ENCODE data around the gene HYAL2.

Gene HYAL2

GRCh38 chr3:50350527-50351322 is 28.2 kb upstream of the HYAL2 start, which contains the start of the genes CYB561D2 and NPRL2:
TSS of gene CYB561D2 (plus strand) at chr3:50350862. CDS start at chr3:50351434, 572 bp downstream.
TSS of gene NPRL2 (minus strand) at chr3:50350775. CDS start at chr3:50350652, 123 bp downstream.
- peak within 1 kb of the TSS; percentile 99 for H3K4me3 ChIP-seq (ENCODE audit: low read depth, low read length)
- TF ChIP-seq CTCF (IDR thresholded peaks at IDR 0.05; ENCODE audit: borderline replicate concordance, insufficient read depth, low read depth, low read length) = no peak

GRCh38 chr3:50350213-50350526 is 27.6 kb upstream of the HYAL2 start:
- TF ChIP-seq CTCF (IDR thresholded peaks at IDR 0.05; ENCODE audit: borderline replicate concordance, insufficient read depth, low read depth, low read length) = no peak
- H3K4me3 ChIP-seq (ENCODE audit: low read depth, low read length) = peak overlapping the region; percentile 99

DNA sequence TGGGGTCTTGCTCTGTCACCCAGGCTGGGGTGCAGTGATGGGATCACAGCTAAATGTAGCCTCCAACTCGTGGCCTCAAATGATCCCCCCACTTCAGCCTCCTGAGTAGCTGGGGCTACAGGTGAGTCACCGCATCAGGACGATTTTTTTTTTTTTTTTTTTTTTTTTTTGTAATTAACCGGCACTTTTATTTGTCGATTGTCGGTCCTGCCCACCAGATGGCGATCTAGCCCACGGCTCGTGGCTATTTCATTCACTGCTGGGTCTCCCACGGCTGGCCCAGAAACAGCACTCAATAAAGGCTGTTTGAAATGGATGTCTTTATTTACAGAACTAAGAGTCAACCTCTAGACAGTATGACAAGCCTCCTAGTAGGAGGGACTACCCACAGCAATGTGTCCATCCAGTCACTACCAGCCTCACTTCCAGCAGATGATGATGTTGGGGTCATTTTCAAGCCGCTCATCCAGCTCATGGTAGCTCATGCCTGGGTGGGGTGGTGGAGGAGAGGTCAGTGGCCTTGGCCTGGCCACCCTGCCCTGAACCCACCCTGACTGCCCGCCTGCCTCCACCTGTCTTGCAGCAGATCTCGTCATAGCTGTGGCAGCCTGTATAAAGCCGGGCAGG is 24.8 kb upstream of the HYAL2 start:
- TF ChIP-seq CTCF (IDR thresholded peaks at IDR 0.05; ENCODE audit: borderline replicate concordance, insufficient read depth, low read depth, low read length) = peak; percentile 50; the same call in 1 of the 2 replicates

GRCh38 chr3:50345586-50346234 is 23.2 kb upstream of the HYAL2 start, which contains the start of gene ZMYND10:
TSS of gene ZMYND10 (minus strand) at chr3:50345732. CDS start at chr3:50345579, 153 bp downstream.
- H3K4me3 ChIP-seq (ENCODE audit: low read depth, low read length) = peak within 1 kb of the TSS; percentile 27
- TF ChIP-seq CTCF (IDR thresholded peaks at IDR 0.05; ENCODE audit: borderline replicate concordance, insufficient read depth, low read depth, low read length) = 0 out of 2 replicates have a peak, but pooled peaks have one; percentile 3

More for the DNA sequence above, 24.8 kb upstream of the HYAL2 start:
- no peak overlapping the region for H3K4me3 ChIP-seq (ENCODE audit: low read depth, low read length)

DNA sequence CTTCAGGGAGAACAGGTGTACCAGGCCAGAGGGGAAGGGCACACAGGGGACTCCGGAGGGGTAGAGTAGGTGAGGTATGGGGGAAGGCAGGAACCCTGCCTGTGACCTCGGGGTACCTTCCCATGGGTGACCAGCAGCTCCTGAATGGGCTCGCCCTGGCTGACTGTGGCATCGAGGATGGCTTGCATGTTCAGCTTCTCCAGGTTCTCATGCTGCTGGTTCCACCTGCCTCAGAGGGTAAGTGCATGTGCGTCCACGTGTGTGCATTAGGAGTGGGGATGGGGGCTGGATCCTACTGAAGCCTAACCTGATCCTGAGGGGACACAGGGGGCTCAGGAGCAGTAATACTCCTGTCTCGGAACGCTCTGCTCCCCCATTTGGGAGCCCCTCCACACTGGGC is 22.5 kb upstream of the HYAL2 start:
- no peak overlapping the region for H3K4me3 ChIP-seq (ENCODE audit: low read depth, low read length)
- no peak for TF ChIP-seq CTCF (IDR thresholded peaks at IDR 0.05; ENCODE audit: borderline replicate concordance, insufficient read depth, low read depth, low read length)

DNA sequence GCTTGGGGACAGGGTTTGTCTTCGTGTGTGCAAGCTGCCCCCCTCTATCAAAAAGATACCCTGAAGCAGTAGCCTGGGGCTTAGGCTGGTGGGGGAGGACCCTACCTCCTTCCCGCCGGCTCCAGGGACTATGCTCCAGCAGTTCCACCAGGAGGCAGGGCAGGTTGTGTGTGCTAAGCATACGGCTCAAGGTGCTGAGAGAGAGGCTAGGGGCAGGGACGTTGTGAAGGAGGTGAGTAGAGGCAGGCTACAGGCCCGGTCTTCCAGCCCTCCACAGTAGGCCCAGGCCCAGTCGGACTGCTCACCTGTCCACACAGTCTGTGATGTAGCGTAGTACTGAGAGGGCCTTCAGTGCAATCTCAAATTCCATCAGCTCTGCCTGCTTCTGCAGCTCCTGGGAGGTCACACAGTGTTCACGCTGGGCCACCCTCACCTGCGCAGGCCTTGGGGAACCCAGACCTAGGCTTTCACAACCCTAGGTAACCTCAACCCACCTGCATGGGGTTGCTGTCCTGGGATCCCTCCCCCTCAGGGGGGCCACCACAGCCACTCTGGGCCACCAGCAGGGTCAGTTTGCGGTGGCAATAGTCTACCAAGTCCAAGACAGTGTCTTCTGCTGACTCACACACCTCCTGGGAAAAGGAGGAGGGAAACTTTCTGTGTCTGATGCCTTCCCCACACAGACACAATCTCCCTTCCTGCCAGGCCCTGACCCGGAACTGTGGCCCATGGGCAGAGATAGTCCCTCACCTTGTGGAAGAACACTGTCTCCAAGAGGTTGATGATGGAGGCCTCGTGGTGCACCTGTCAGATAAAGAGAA is 20.5 kb upstream of the HYAL2 start:
- no peak for TF ChIP-seq CTCF (IDR thresholded peaks at IDR 0.05; ENCODE audit: borderline replicate concordance, insufficient read depth, low read depth, low read length)
- H3K4me3 ChIP-seq (ENCODE audit: low read depth, low read length) = no peak overlapping the region

Data from GM12875 (cell line).